GM18870 (cell line): Measurements from ENCODE around the gene NTN5.
"Not testable (repeated sequence)": the region's sequence is repeated elsewhere in the genome, so short reads cannot be mapped to it uniquely, and the experiment has no call there.

Experiments used
- ATAC-seq: cut with Tn5 transposase; IDR thresholded peaks from one replicate; pipeline ENCODE4 v1.9.1; 2021; ENCODE audit warnings: moderate library complexity; ENCODE audit not compliant: unreplicated experiment

Gene NTN5

GRCh38 chr19:48696353-48697010, 23.7 kb upstream of the NTN5 start:
- no peak for ATAC-seq

GRCh38 chr19:48695743-48696352, 23.0 kb upstream of the NTN5 start, which contains the start of gene FUT2:
FUT2 (plus strand) TSS chr19:48695971; CDS start chr19:48702957, 6,986 bp downstream.
- ATAC-seq: no peak

GRCh38 chr19:48693629-48694028, 20.8 kb upstream of the NTN5 start:
- ATAC-seq: not testable (repeated sequence)

GRCh38 chr19:48689449-48689848, 16.6 kb upstream of the NTN5 start:
- no peak for ATAC-seq

- ATAC-seq: no peak
Observed at GRCh38 chr19:48687776-48688175, 15.0 kb upstream of the NTN5 start.

- ATAC-seq: not testable (repeated sequence)
Observed at GRCh38 chr19:48686637-48687036, 13.8 kb upstream of the NTN5 start.

- no peak for ATAC-seq
Observed at GRCh38 chr19:48686088-48686487, 13.3 kb upstream of the NTN5 start.

GRCh38 chr19:48685583-48685982, 12.8 kb upstream of the NTN5 start:
- no peak for ATAC-seq

GRCh38 chr19:48683349-48683748, 10.5 kb upstream of the NTN5 start:
- no peak for ATAC-seq

GRCh38 chr19:48681127-48681470, 8.3 kb upstream of the NTN5 start:
- ATAC-seq: no peak

- ATAC-seq: no peak
Observed at GRCh38 chr19:48680436-48681126, 7.8 kb upstream of the NTN5 start.

- not testable (repeated sequence) for ATAC-seq
Observed at GRCh38 chr19:48680006-48680405, 7.2 kb upstream of the NTN5 start.

GRCh38 chr19:48678201-48678600, 5.4 kb upstream of the NTN5 start:
- no peak for ATAC-seq

- ATAC-seq: no peak
Observed at GRCh38 chr19:48676887-48677286, 4.1 kb upstream of the NTN5 start.

GRCh38 chr19:48676487-48676886, 3.7 kb upstream of the NTN5 start:
- no peak for ATAC-seq

GRCh38 chr19:48674921-48675824, 2.4 kb upstream of the NTN5 start:
- no peak for ATAC-seq

- ATAC-seq: no peak
Observed at GRCh38 chr19:48674216-48674809, 1.5 kb upstream of the NTN5 start.

- ATAC-seq: no peak
Observed at GRCh38 chr19:48673436-48674100, 751 bp upstream of the NTN5 start.

- ATAC-seq: no peak
Observed at GRCh38 chr19:48671446-48671995, 1.3 kb downstream of the NTN5 start.
